Activated CD8-positive, alpha-beta memory T cell treated with anti-CD3 and anti-CD28 coated beads, Interleukin-2, amount 50 U/mL, for 24 hours (primary cell): ENCODE results near the gene CASTOR2.
"Not testable (repeated sequence)": the region's sequence is repeated elsewhere in the genome, so short reads cannot be mapped to it uniquely, and the experiment has no call there.

ENCODE experiments used
- DNase-seq: peaks from one replicate; pipeline ENCODE4 v3.0.0-alpha.2; 2020; ENCODE audit errors: extremely low read depth

Gene CASTOR2

GRCh38 chr7:75050501-75050900, 86.0 kb downstream of the CASTOR2 start:
- no peak for DNase-seq

GRCh38 chr7:75054744-75055143, 90.2 kb downstream of the CASTOR2 start:
- no peak for DNase-seq

- DNase-seq: no peak
These were observed 90.7 kb downstream of the CASTOR2 start for GRCh38 chr7:75055155-75055554.

GRCh38 chr7:75055830-75056772, 91.6 kb downstream of the CASTOR2 start:
- no peak for DNase-seq

- DNase-seq: no peak
These were observed 93.9 kb downstream of the CASTOR2 start for GRCh38 chr7:75058406-75058805.

GRCh38 chr7:75064291-75064690, 99.8 kb downstream of the CASTOR2 start:
- DNase-seq: no peak

GRCh38 chr7:75064801-75065200, 100.3 kb downstream of the CASTOR2 start:
- no peak for DNase-seq

GRCh38 chr7:75066521-75066920, 102.0 kb downstream of the CASTOR2 start:
- no peak for DNase-seq

- no peak for DNase-seq
These were observed 108.4 kb downstream of the CASTOR2 start for GRCh38 chr7:75072981-75073283.

- not testable (repeated sequence) for DNase-seq
These were observed 109.7 kb downstream of the CASTOR2 start for GRCh38 chr7:75074262-75074641.
